ENCODE measurements around the gene DOK7.

GRCh38 chr4:3436048-3436797, 26.9 kb upstream of the DOK7 start:
- no peak for TF ChIP-seq CTCF (IDR thresholded peaks at IDR 0.05; ENCODE audit: low read length)
- TF ChIP-seq EZH2 (optimal IDR thresholded peaks at IDR 0.05; ENCODE audit: low read depth, low read length), result no peak

Measured in MM.1S (cell line).